GM19193 (cell line): ENCODE data around the gene CDCA7.

Experiments used
- POLR2A ChIP-seq: IDR thresholded peaks from 4 replicates; pipeline ENCODE4 v1.6.1; 2011; ENCODE audit not compliant: insufficient read depth, insufficient read length; ENCODE audit errors: extremely low read depth

Gene CDCA7

GRCh38 chr2:173395567-173396351, 41.1 kb downstream of the CDCA7 start:
- no peak for TF ChIP-seq POLR2A

- TF ChIP-seq POLR2A: no peak
Measured at GRCh38 chr2:173397539-173397938, 42.9 kb downstream of the CDCA7 start.

GRCh38 chr2:173399229-173399628, 44.6 kb downstream of the CDCA7 start:
- TF ChIP-seq POLR2A: no peak

- TF ChIP-seq POLR2A: no peak
Measured at GRCh38 chr2:173400760-173401159, 46.1 kb downstream of the CDCA7 start.

- no peak for TF ChIP-seq POLR2A
Measured at GRCh38 chr2:173401716-173402326, 47.1 kb downstream of the CDCA7 start.

- no peak for TF ChIP-seq POLR2A
Measured at GRCh38 chr2:173402405-173402974, 47.8 kb downstream of the CDCA7 start.

GRCh38 chr2:173404841-173405750, 50.4 kb downstream of the CDCA7 start:
- no peak for TF ChIP-seq POLR2A

- no peak for TF ChIP-seq POLR2A
Measured at GRCh38 chr2:173407176-173407575, 52.5 kb downstream of the CDCA7 start.

GRCh38 chr2:173407646-173408045, 53.0 kb downstream of the CDCA7 start:
- TF ChIP-seq POLR2A: no peak

GRCh38 chr2:173410579-173410978, 55.9 kb downstream of the CDCA7 start:
- TF ChIP-seq POLR2A: no peak

- no peak for TF ChIP-seq POLR2A
Measured at GRCh38 chr2:173412628-173413027, 58.0 kb downstream of the CDCA7 start.

GRCh38 chr2:173414823-173415322, 60.2 kb downstream of the CDCA7 start:
- TF ChIP-seq POLR2A: no peak

GRCh38 chr2:173415431-173416381, 61.0 kb downstream of the CDCA7 start:
- TF ChIP-seq POLR2A: no peak

GRCh38 chr2:173417341-173417740, 62.7 kb downstream of the CDCA7 start:
- TF ChIP-seq POLR2A: no peak

- no peak for TF ChIP-seq POLR2A
Measured at GRCh38 chr2:173417802-173418201, 63.1 kb downstream of the CDCA7 start.
